ENCODE data around the gene PRDM7.

Gene PRDM7

DNA sequence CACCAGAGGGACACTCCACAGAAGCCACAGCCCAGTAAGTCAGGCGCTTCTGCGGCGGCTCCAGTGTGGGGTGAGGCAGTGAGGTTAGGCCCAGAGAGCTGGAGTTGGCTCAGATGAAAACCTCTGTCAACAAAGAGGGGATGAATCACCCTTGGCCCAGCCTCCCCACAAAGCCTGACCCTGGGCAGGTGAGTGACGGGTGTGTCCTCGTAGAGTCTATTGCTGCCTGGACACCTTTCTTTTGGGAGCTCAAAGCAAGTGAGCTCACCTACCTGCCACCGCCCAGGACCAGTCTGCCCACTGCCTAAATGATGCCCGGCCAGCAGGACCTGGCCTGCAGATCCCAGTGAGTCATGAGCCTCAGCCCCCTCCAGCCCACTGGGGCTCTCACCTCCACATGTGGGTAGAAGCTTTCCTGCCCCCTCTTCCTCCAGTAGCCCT is 33.0 kb downstream of the PRDM7 start:
- TF ChIP-seq, protein P1, sequence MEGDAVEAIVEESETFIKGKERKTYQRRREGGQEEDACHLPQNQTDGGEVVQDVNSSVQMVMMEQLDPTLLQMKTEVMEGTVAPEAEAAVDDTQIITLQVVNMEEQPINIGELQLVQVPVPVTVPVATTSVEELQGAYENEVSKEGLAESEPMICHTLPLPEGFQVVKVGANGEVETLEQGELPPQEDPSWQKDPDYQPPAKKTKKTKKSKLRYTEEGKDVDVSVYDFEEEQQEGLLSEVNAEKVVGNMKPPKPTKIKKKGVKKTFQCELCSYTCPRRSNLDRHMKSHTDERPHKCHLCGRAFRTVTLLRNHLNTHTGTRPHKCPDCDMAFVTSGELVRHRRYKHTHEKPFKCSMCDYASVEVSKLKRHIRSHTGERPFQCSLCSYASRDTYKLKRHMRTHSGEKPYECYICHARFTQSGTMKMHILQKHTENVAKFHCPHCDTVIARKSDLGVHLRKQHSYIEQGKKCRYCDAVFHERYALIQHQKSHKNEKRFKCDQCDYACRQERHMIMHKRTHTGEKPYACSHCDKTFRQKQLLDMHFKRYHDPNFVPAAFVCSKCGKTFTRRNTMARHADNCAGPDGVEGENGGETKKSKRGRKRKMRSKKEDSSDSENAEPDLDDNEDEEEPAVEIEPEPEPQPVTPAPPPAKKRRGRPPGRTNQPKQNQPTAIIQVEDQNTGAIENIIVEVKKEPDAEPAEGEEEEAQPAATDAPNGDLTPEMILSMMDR (IDR thresholded peaks at IDR 0.05; ENCODE audit: low read depth, low read length) = no peak
- DNase-seq (ENCODE audit: low read depth in 2 of 2) = no peak
- no peak overlapping the region for H3K4me3 ChIP-seq (replicated peaks in 1 of 2; ENCODE audit: low read depth in 2 of 2, low read length in 2 of 2)

DNA sequence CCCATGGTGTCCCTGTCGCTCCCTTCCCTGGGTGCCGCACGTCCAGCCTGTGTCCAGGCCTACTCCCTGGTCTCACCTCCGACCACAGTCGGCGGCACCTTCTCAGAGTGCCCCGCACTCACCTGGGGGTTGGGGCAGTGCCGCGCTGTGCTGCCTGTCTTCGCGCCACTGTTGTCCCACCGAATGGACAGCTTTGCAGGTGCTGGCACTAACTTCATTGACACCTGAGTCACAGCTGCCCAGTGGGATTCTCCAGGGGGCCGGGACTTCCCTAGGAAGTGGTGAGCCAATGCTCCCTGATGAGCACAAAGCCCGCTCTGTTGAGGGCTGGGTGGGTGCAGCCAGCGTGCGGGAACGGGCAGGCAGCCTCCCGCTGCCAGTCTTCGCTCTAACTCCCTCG is 33.6 kb downstream of the PRDM7 start:
- TF ChIP-seq, protein P1 (IDR thresholded peaks at IDR 0.05; ENCODE audit: low read depth, low read length) = no peak
- H3K4me3 ChIP-seq (replicated peaks in 1 of 2; ENCODE audit: low read depth in 2 of 2, low read length in 2 of 2) = no peak overlapping the region

DNA sequence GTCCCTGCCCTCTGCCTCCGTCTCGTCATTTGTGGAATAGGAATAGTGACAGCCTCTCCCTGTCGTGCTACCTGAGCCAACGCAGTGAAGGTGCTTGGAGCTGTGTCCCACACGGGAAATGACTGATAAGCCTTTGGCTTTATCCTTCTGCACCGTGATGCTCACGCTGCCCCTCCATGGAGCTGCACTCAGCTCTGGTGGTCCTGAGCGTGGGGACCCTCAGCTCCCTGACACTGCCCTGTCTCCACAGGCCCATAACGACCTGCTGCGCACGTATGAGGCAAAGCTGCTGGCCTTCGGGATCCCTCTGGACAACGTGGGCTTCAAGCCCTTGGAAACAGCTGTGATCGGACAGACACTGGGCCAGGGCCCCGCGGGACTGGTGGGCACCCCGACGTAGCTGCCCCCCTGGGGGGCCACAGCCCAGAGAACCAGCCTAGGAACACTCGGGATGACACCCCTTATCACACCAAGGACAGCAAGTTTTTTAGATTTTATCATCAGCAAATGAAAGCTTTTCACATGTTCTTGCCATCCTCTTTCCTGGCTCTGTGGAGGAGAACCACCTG is 34.1 kb downstream of the PRDM7 start:
- TF ChIP-seq, protein P1 (IDR thresholded peaks at IDR 0.05; ENCODE audit: low read depth, low read length) = no peak
- H3K4me3 ChIP-seq (replicated peaks in 1 of 2; ENCODE audit: low read depth in 2 of 2, low read length in 2 of 2) = no peak overlapping the region
- no peak for DNase-seq (ENCODE audit: low read depth in 2 of 2)

More for the DNA sequence above, 33.6 kb downstream of the PRDM7 start:
- no peak for DNase-seq (ENCODE audit: low read depth in 2 of 2)

DNA sequence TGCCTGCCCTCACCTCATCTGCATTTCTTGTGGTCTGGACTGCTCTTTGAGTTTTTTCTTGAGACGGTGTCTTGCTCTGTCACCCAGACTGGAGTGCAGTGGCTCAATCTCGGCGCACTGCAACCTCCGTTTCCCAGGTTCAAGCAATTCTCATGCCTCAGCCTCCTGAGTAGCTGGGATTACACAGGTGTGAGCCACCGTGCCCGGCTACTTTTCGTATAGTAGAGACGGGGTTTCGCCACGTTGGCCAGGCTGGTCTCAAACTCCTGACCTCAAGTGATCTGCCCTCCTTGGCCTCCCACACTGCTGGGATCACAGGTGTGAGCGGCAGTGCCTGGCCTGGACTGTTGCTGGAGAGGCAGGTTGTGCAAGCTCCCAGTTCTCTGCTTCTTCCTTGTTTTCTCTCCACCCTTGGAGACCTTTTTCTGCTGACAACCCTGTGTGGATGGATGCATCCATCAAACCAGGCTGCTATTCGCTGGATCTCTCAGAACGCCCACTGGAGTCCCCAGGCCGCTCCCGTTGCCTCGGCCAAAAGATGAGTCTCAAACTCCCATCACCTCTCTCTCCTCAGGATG is 35.1 kb downstream of the PRDM7 start:
- TF ChIP-seq, protein P1 (IDR thresholded peaks at IDR 0.05; ENCODE audit: low read depth, low read length) = no peak
- no peak overlapping the region for H3K4me3 ChIP-seq (replicated peaks in 1 of 2; ENCODE audit: low read depth in 2 of 2, low read length in 2 of 2)
- no peak for DNase-seq (ENCODE audit: low read depth in 2 of 2)

DNA sequence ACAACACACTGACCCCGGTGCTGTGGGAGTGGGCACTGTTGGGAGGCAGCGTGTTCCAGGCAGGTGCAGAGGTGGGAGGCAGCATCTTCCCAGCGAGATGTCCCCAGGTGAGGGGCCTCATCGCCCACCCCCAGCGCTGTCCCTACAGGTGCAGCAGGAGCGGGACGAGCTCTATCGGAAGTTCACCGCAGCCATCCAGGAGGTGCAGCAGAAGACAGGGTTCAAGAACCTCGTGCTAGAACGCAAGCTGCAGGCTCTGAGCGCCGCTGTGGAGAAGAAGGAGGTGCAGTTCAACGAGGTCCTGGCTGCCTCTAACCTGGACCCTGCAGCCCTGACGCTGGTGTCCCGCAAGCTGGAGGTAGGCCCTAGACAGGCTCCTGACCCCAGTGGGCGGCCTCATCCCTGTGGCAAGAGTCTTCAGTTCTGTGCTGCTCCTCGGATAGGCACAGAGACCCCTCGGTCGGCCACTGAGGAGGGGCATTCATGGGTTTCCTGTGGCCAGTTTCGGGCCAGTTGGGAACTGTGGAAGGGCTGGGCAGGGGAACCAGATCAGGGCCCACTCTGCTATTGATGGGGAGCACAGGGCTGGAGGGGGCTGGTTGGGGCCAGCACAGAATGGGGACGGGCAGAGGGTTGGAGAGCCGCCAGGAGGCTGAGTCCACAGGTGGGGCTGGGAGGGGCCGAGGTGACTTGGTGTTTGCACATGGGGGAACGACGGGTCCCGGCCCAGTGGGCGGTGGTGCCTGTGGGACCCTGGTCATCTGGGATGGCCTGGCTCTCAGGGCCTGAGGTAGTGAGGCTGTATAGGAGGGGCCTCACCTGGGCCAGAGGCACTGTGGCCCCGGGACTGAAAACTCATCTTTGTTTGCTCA is 36.7 kb downstream of the PRDM7 start:
- no peak for DNase-seq (ENCODE audit: low read depth in 2 of 2)
- TF ChIP-seq, protein P1 (IDR thresholded peaks at IDR 0.05; ENCODE audit: low read depth, low read length) = no peak
- H3K4me3 ChIP-seq (replicated peaks in 1 of 2; ENCODE audit: low read depth in 2 of 2, low read length in 2 of 2) = no peak overlapping the region

DNA sequence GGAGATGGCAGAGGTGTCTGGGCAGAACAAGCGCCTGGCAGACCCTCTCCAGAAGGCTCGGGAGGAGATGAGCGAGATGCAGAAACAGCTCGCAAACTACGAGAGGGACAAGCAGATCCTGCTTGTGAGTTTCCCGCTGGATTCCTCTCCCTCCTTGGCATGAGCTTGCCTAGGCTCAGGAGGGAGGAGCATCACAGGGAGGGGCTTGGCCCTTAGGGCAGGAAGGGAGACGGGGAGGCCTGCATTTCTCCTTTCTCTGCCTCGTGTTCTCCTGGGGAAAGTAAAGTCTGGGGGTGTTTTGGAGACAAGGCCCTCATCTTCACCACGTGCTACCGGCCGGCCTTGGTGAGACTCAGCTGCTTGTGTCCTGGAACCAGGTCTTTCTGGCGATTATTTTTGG is 39.9 kb downstream of the PRDM7 start:
- DNase-seq (ENCODE audit: low read depth in 2 of 2) = no peak
- TF ChIP-seq, protein P1 (IDR thresholded peaks at IDR 0.05; ENCODE audit: low read depth, low read length) = no peak

More for the DNA sequence above, 39.9 kb downstream of the PRDM7 start:
- H3K4me3 ChIP-seq (replicated peaks in 1 of 2; ENCODE audit: low read depth in 2 of 2, low read length in 2 of 2) = no peak overlapping the region
